Testis (tissue), 2 donors: ENCODE data around the gene HMGA1.

Source experiments
- CTCF ChIP-seq, 3 experiments: fragments of 450-650 bp in 2 of 3; fragments of 200-600 bp in 1 of 3; sonication (generic) in 1 of 3; IDR thresholded peaks; one replicate each; pipeline ENCODE4 v1.5.1; 2016 to 2019; ENCODE audit warnings: antibody characterized with exemption in 3 of 3, mild to moderate bottlenecking in 2 of 3, moderate library complexity in 1 of 3
- POLR2A ChIP-seq: fragments of 450-650 bp; IDR thresholded peaks from one replicate; pipeline ENCODE4 v1.6.1; 2017; ENCODE audit warnings: antibody characterized with exemption, mild to moderate bottlenecking, moderate library complexity

GRCh38 chr6:34284563-34285447 is 48.1 kb downstream of the HMGA1 start:
- TF ChIP-seq CTCF (IDR thresholded peaks at IDR 0.05) (no peak), POLR2A (no peak)
